Omental fat pad (tissue), 4 donors: ENCODE measurements around the gene CPZ. TPM values are rescaled to one million over a fixed set of nuclear protein-coding genes. Genes with fewer than 3 reads are reported as not detected.
"Not testable (repeated sequence)": the region's sequence is repeated elsewhere in the genome, so short reads cannot be mapped to it uniquely, and the experiment has no call there.

Source experiments
- ATAC-seq: fragments of 150-250 bp; one replicate; pipeline ENCODE4 v1.9.1; 2016; ENCODE audit warnings: mild to moderate bottlenecking, moderate library complexity; ENCODE audit not compliant: low FRiP score
- DNase-seq: peaks from one replicate; pipeline ENCODE4 v3.0.0-alpha.2; 2019; ENCODE audit warnings: low spot score
- total RNA-seq, 4 donors: library from RNA; depleted of rRNA; stranded (reverse); fragments of >200 nt; gene quantifications; one replicate each; pipeline ENCODE4 v1.1.0, GENCODE V29; 2016
- TF ChIP-seq, protein P1 (sequence below), 3 donors: fragments of 450-650 bp; IDR thresholded peaks; one replicate each; pipeline ENCODE4 v1.5.1; 2016 to 2017; ENCODE audit warnings: antibody characterized with exemption in 3 of 3, mild to moderate bottlenecking in 3 of 3, moderate library complexity in 2 of 3

Gene CPZ
- total RNA-seq, 4 donors from 2014 or later: 0.32 to 14.2 (median 8.4) TPM

DNA sequence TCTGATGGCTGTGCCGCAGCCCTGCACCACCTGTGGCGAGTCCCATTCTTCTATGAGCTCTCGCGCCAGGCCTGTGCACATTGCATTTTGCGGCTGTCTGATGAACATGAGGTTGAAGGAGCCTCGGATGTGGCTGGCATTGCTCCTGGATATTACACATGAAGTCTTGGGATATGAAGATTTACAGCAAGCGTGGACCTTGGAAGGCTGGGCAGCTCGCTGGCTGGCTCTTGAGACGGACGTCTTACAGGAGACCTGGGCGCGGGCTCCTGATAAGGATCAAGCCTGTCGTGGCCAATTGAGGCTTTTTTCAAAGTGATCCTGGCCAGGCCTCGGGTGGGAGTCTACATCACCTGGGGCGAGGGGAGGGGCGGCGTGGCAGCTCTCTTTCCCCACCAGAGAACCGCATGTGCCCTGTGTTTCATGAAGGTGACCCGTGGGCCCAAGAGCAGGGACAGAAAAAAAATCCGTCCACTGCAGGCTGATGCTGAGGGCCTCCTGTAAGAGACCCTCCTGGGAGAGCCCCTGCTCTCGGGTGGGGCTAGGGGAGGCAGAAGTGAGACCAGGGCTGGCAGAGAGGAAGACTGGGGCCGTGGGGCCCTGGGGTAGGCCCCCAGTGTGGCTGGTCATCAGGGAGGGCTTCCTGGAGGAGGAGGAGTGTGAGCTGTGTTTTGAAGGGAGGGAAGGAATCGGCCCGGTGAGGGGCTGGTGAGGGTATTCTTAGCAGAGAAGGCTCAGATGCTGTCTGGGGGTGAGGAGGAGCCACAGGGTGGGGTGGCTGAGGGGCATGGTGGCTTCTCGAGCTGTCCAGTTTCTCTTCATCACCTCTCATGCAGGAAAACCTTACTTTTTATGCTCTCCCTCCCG is 23.6 kb downstream of the CPZ start:
- ATAC-seq: no peak
- TF ChIP-seq, protein P1, sequence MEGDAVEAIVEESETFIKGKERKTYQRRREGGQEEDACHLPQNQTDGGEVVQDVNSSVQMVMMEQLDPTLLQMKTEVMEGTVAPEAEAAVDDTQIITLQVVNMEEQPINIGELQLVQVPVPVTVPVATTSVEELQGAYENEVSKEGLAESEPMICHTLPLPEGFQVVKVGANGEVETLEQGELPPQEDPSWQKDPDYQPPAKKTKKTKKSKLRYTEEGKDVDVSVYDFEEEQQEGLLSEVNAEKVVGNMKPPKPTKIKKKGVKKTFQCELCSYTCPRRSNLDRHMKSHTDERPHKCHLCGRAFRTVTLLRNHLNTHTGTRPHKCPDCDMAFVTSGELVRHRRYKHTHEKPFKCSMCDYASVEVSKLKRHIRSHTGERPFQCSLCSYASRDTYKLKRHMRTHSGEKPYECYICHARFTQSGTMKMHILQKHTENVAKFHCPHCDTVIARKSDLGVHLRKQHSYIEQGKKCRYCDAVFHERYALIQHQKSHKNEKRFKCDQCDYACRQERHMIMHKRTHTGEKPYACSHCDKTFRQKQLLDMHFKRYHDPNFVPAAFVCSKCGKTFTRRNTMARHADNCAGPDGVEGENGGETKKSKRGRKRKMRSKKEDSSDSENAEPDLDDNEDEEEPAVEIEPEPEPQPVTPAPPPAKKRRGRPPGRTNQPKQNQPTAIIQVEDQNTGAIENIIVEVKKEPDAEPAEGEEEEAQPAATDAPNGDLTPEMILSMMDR (IDR thresholded peaks at IDR 0.05): no peak
- DNase-seq: no peak

DNA sequence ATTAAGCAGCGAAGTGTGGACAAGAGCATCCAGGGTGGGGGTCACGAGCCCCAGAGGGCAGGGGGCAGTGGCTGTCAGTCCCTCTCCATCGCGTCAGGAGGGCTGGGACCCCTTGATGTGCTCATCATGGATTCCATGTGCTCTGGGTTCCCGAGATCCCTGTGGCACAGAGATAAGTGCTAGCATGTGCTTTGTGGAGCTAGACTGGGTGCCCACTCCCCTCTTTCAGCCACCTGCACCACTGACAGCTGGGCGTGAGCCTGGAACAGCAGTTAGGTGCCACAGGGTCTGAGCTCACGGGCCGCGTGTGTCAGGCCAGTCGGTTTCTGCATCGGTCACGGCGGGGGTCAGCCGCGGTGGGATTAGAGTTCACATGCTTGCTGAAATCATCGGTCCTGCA is 24.3 kb downstream of the CPZ start:
- no peak for ATAC-seq
- DNase-seq: no peak
- TF ChIP-seq, protein P1 (IDR thresholded peaks at IDR 0.05): no peak

DNA sequence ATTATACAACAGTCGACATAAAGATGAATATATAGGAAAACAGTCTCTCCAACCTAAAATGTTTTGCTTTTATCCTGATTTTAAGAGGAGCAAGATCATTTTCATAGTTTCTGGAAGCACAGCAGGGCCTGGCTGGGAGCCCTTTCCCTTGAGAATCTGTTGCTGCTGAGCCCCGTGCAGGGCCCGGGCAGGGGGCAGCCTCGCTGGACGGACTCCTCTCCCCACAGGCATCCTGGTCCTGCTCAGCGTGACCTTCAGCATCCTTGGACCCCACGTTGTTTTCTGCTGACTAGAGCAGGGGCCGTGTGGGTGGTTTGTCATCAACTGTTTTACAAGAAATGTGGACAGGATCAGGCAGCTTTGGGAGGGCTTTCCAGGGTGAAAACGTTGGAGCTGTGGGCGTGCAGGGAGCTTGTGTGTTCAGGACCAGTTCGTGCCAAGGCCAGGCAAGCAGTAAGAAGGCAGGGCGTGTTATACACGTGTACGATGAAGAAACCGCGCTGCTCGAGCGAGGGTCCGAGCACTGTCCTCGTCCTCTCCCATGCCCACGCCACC is 25.0 kb downstream of the CPZ start:
- ATAC-seq (no peak), DNase-seq (no peak)
- TF ChIP-seq, protein P1 (IDR thresholded peaks at IDR 0.05): no peak

DNA sequence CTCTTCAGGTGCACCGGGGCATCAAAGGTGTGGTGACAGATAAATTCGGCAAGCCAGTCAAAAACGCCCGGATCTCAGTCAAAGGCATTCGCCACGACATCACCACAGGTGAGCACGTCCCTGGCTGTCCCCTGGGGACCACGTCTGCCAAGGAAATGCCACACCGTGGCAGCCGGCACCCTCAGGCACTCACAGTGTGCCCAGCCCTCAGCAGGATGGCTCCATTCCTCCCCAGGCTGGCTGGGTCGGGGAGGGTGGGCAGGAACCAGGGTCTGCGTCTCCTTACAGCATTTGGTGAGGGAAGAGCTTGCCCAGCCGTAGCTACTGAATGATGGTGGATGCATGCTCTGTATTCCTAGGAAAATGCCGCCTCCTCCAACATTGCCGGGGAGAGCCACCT is 25.9 kb downstream of the CPZ start:
- ATAC-seq (no peak), DNase-seq (no peak)
- TF ChIP-seq, protein P1 (IDR thresholded peaks at IDR 0.05): no peak

DNA sequence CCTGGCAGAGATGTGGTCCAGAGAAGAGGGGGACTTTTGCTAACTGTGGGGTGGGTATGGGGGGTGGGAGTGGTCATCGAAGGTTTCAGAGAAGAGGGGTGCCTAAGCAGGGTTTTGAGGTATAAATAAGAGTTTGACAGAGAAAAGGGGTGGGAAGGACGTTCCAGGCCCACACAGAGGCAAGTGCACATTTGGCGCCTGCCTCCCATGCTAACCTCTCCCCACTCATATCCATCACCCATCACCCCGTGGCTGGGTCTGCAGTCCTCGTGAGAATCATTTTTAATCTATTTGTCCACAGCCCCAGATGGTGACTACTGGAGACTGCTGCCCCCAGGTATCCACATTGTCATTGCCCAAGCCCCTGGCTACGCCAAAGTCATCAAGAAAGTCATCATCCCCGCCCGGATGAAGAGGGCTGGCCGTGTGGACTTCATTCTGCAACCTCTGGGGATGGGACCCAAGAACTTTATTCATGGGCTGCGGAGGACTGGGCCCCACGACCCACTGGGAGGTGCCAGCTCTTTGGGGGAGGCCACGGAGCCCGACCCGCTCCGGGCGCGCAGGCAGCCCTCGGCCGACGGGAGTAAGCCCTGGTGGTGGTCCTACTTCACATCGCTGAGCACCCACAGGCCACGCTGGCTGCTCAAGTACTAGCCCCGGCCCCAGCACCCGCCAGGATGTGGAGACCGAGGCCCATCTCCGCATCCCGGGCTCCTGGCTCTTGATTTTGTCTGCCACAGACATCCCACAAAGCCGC is 26.6 kb downstream of the CPZ start:
- no peak for DNase-seq
- no peak for ATAC-seq
- TF ChIP-seq, protein P1 (IDR thresholded peaks at IDR 0.05): no peak

DNA sequence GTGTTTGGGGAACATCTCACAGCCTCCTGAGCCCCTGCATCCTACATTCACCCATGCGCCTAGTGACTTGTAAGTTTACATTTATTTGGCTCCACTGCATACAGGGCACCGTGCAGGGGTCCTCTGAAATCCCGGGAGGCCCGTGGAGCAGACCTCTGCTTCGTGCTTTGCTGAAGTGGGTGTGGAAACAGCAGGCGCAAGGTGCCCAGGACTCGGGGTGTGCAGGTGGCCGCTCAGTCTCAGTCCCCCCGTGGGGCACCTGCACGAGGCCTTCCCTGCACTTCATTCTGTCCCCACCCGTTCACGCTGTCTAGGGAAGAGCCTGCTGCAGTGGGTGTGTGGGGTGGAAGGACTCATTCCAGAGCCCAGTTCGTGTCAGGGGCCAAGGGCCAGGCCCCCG is 28.6 kb downstream of the CPZ start:
- not testable (repeated sequence) for ATAC-seq, DNase-seq

DNA sequence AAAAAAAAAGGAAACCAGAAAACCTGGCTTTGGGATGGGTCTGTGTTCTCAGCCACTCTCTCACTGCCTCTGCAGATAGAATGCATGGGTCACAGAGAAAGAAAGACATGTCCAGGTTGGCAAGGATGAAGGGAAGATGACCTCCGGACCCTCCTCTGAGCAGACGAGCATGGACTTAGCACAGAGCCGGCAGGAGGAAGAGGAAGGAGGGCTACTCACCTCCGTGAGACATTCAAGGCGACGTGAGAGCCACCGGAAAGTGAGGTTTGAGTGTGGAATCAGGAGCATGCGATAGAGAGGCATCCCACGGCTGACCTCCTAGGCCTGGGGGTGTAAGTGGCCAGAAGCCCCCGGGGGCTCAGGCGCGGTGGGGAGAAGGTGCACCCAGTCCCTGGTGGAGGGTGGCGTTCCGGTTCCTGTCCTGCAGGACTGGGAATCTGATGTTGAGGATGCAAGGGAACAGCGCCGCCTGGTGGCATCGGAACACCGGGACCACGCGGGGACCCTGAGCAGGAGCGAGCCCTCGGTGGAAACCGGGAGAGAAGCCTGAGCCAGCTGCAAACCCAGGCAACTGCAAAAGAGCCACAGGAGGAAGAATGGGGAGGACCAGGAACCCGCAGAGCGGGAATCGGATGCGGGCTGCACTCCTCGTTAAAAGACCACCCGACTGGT is 32.2 kb downstream of the CPZ start:
- ATAC-seq, DNase-seq: not testable (repeated sequence)

DNA sequence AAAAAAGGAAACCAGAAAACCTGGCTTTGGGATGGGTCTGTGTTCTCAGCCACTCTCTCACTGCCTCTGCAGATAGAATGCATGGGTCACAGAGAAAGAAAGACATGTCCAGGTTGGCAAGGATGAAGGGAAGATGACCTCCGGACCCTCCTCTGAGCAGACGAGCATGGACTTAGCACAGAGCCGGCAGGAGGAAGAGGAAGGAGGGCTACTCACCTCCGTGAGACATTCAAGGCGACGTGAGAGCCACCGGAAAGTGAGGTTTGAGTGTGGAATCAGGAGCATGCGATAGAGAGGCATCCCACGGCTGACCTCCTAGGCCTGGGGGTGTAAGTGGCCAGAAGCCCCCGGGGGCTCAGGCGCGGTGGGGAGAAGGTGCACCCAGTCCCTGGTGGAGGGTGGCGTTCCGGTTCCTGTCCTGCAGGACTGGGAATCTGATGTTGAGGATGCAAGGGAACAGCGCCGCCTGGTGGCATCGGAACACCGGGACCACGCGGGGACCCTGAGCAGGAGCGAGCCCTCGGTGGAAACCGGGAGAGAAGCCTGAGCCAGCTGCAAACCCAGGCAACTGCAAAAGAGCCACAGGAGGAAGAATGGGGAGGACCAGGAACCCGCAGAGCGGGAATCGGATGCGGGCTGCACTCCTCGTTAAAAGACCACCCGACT is 37.8 kb downstream of the CPZ start:
- DNase-seq, ATAC-seq: not testable (repeated sequence)

DNA sequence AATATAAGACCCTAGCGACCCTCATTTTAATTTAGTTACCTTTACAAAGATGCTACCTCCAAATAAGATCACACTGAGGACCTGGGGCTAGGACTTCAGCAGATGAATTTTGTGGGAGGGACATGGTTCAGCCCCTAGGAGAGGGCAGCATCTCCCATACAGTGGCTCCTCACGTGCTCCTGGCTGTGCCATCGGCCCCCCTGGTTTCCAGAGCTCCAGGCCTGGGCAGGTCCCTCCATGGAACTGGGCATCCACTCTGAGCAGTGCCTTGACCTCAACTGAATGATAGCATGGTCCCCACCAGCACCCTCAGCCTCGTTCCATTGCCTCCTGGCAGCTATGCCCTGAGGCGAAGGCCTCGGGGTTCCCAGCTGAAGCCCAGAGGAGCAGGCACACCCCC is 39.3 kb downstream of the CPZ start:
- not testable (repeated sequence) for ATAC-seq, DNase-seq

DNA sequence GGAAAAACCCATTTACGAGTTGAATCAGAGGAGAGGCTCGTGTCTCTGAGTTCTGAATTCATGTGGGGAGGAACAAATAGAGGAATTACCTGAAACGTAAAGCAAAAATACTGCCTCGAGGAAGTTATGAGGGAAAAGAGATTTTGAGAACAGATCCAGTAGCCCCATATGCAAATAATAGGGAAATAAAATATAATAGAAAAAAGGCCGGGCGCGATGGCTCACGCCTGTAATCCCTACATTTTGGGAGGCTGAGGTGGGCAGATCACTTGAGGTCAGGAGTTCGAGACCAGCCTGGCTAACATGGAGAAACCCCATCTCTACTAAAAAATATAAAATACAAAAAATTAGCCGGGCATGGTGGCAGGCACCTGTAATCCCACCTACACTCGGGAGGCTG is 42.2 kb downstream of the CPZ start:
- ATAC-seq, DNase-seq: not testable (repeated sequence)

DNA sequence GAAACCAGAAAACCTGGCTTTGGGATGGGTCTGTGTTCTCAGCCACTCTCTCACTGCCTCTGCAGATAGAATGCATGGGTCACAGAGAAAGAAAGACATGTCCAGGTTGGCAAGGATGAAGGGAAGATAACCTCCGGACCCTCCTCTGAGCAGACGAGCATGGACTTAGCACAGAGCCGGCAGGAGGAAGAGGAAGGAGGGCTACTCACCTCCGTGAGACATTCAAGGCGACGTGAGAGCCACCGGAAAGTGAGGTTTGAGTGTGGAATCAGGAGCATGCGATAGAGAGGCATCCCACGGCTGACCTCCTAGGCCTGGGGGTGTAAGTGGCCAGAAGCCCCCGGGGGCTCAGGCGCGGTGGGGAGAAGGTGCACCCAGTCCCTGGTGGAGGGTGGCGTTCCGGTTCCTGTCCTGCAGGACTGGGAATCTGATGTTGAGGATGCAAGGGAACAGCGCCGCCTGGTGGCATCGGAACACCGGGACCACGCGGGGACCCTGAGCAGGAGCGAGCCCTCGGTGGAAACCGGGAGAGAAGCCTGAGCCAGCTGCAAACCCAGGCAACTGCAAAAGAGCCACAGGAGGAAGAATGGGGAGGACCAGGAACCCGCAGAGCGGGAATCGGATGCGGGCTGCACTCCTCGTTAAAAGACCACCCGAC is 43.5 kb downstream of the CPZ start:
- not testable (repeated sequence) for DNase-seq, ATAC-seq
